Stomach smooth muscle (tissue), 2 donors: Measurements from ENCODE around the gene PITX2.
A peak's percentile ranks its signal among the peaks of the same experiment; 100 is the strongest.

Experiments
- H3K27ac ChIP-seq: one replicate; pipeline ENCODE4 v1.7.0; 2013; ENCODE audit warnings: mild to moderate bottlenecking, low read length, inconsistent platforms
- H3K27me3 ChIP-seq, 2 donors: one replicate each; pipeline ENCODE4 v1.7.0; 2013; ENCODE audit warnings: low read length in 2 of 2; ENCODE audit not compliant: insufficient read depth in 2 of 2, control insufficient read depth in 1 of 2
- H3K36me3 ChIP-seq, 2 donors: one replicate each; pipeline ENCODE4 v1.7.0; 2013; ENCODE audit warnings: low read length in 2 of 2; ENCODE audit not compliant: control insufficient read depth in 2 of 2, insufficient read depth in 2 of 2
- H3K4me1 ChIP-seq: one replicate; pipeline ENCODE4 v1.7.0; 2013; ENCODE audit warnings: low read length; ENCODE audit not compliant: control insufficient read depth, insufficient read depth
- H3K4me3 ChIP-seq, 2 donors: one replicate each; pipeline ENCODE4 v1.7.0; 2013; ENCODE audit warnings: low read length in 2 of 2
- H3K9ac ChIP-seq, 2 donors: one replicate each; pipeline ENCODE4 v1.7.0; 2013; ENCODE audit warnings: low read length in 2 of 2, mild to moderate bottlenecking in 1 of 2
- H3K9me3 ChIP-seq, 2 donors: one replicate each; pipeline ENCODE4 v1.7.0; 2013; ENCODE audit warnings: low read length in 2 of 2; ENCODE audit not compliant: control insufficient read depth in 2 of 2
- donor health status: healthy.
- donor health status: Pancreatic carcinoma.

PITX2 gene

GRCh38 chr4:110636171-110636679 lies 13.3 kb upstream of the PITX2 start:
- H3K4me1 ChIP-seq = peaks cover 35% of the 10 kb centered on the region
- no peaks in the 10 kb centered on the region for H3K36me3 ChIP-seq
- H3K27ac ChIP-seq = no peak overlapping the region
- H3K9ac ChIP-seq = no peak overlapping the region
- peak overlapping the region; percentile 41 to 67 for H3K4me3 ChIP-seq
- peaks cover 84 to 97% of the 10 kb centered on the region in 2 donors for H3K27me3 ChIP-seq
- H3K9me3 ChIP-seq = peaks cover 3 to 8% of the 10 kb centered on the region in 2 donors

- no peak overlapping the region for H3K27ac ChIP-seq
- H3K4me1 ChIP-seq = peaks cover 37% of the 10 kb centered on the region
- no peaks in the 10 kb centered on the region for H3K36me3 ChIP-seq
- H3K27me3 ChIP-seq = peaks cover 84 to 97% of the 10 kb centered on the region in 2 donors
- peaks cover 3 to 8% of the 10 kb centered on the region in 2 donors for H3K9me3 ChIP-seq
- H3K4me3 ChIP-seq = no peak overlapping the region
- H3K9ac ChIP-seq = no peak overlapping the region
Observed at GRCh38 chr4:110635163-110635865, 12.4 kb upstream of the PITX2 start.

- Histone ChIP-seq H3K27ac (no peak overlapping the region), H3K9ac (no peak overlapping the region), H3K27me3 (peaks cover 84 to 97% of the 10 kb centered on the region in 2 donors), H3K36me3 (no peaks in the 10 kb centered on the region), H3K4me3 (no peak overlapping the region), H3K9me3 (peaks cover 2 to 3% of the 10 kb centered on the region in 2 donors), H3K4me1 (peaks cover 37% of the 10 kb centered on the region)
Observed at GRCh38 chr4:110634350-110635162, 11.7 kb upstream of the PITX2 start.

- Histone ChIP-seq H3K9ac (no peak overlapping the region), H3K36me3 (no peaks in the 10 kb centered on the region), H3K9me3 (peaks cover 2 to 3% of the 10 kb centered on the region in 2 donors), H3K27ac (no peak overlapping the region), H3K4me1 (peaks cover 37% of the 10 kb centered on the region), H3K27me3 (peaks cover 83 to 97% of the 10 kb centered on the region in 2 donors), H3K4me3 (no peak overlapping the region)
Observed at GRCh38 chr4:110633358-110634341, 10.8 kb upstream of the PITX2 start.

- Histone ChIP-seq H3K4me1 (peaks cover 36% of the 10 kb centered on the region), H3K9ac (no peak overlapping the region), H3K4me3 (peak overlapping the region in 1 of 2 donors; percentile 65), H3K27me3 (peaks cover 83 to 97% of the 10 kb centered on the region in 2 donors), H3K36me3 (no peaks in the 10 kb centered on the region), H3K27ac (no peak overlapping the region), H3K9me3 (peaks cover 2 to 3% of the 10 kb centered on the region in 2 donors)
Observed at GRCh38 chr4:110632506-110633357, 9.9 kb upstream of the PITX2 start.

- Histone ChIP-seq H3K9me3 (peaks cover 2 to 3% of the 10 kb centered on the region in 2 donors), H3K4me1 (peaks cover 27% of the 10 kb centered on the region), H3K27ac (no peak overlapping the region), H3K27me3 (peaks cover 81 to 95% of the 10 kb centered on the region in 2 donors), H3K36me3 (no peaks in the 10 kb centered on the region), H3K4me3 (peak overlapping the region; percentile 34 to 65), H3K9ac (no peak overlapping the region)
Observed at GRCh38 chr4:110631584-110632505, 9.0 kb upstream of the PITX2 start.

GRCh38 chr4:110630688-110631402 lies 8.0 kb upstream of the PITX2 start:
- Histone ChIP-seq H3K4me3 (no peak overlapping the region), H3K27me3 (peaks cover 82 to 95% of the 10 kb centered on the region in 2 donors), H3K36me3 (no peaks in the 10 kb centered on the region), H3K4me1 (peaks cover 20% of the 10 kb centered on the region), H3K9me3 (peaks cover 2 to 3% of the 10 kb centered on the region in 2 donors), H3K9ac (no peak overlapping the region), H3K27ac (no peak overlapping the region)

GRCh38 chr4:110629780-110630687 lies 7.2 kb upstream of the PITX2 start:
- Histone ChIP-seq H3K4me3 (no peak overlapping the region), H3K4me1 (peaks cover 20% of the 10 kb centered on the region), H3K9ac (no peak overlapping the region), H3K27me3 (peaks cover 86 to 97% of the 10 kb centered on the region in 2 donors), H3K36me3 (no peaks in the 10 kb centered on the region), H3K27ac (no peak overlapping the region), H3K9me3 (peaks cover 1 to 3% of the 10 kb centered on the region in 2 donors)
